GM18526 (cell line): Measurements from ENCODE around the gene TH.

Experiments used
- POLR2A ChIP-seq: IDR thresholded peaks from 3 replicates; pipeline ENCODE4 v1.6.1; 2011; ENCODE audit not compliant: insufficient read length; ENCODE audit errors: extremely low read depth

TH gene

GRCh38 chr11:2149864-2150847, 21.5 kb downstream of the TH start:
- TF ChIP-seq POLR2A = no peak

- no peak for TF ChIP-seq POLR2A
Measured at GRCh38 chr11:2149460-2149859, 22.2 kb downstream of the TH start.

GRCh38 chr11:2148595-2148994, 23.0 kb downstream of the TH start:
- TF ChIP-seq POLR2A = no peak

GRCh38 chr11:2147391-2147790, 24.2 kb downstream of the TH start:
- TF ChIP-seq POLR2A = no peak

GRCh38 chr11:2146051-2146450, 25.6 kb downstream of the TH start:
- no peak for TF ChIP-seq POLR2A

GRCh38 chr11:2144544-2145248, 26.9 kb downstream of the TH start:
- TF ChIP-seq POLR2A = no peak

GRCh38 chr11:2143799-2144543, 27.6 kb downstream of the TH start:
- no peak for TF ChIP-seq POLR2A

- TF ChIP-seq POLR2A = no peak
Measured at GRCh38 chr11:2143477-2143798, 28.2 kb downstream of the TH start.

- TF ChIP-seq POLR2A = no peak
Measured at GRCh38 chr11:2142762-2143202, 28.8 kb downstream of the TH start.

GRCh38 chr11:2142300-2142759, 29.3 kb downstream of the TH start:
- TF ChIP-seq POLR2A = no peak

- no peak for TF ChIP-seq POLR2A
Measured at GRCh38 chr11:2140411-2141400, 30.9 kb downstream of the TH start.

GRCh38 chr11:2139621-2140337, 31.8 kb downstream of the TH start:
- TF ChIP-seq POLR2A = no peak

GRCh38 chr11:2139123-2139521, 32.5 kb downstream of the TH start, which contains the start of gene IGF2:
IGF2 (minus strand) TSS chr11:2139389; CDS start chr11:2135523, 3,866 bp downstream.
- no peak for TF ChIP-seq POLR2A
